Stimulated activated CD8-positive, alpha-beta memory T cell treated with anti-CD3 and anti-CD28 coated beads, Interleukin-12 subunit alpha, Interleukin-12 subunit beta, amount 100 ng/mL, for 24 hours (primary cell): ENCODE data around the gene NUBPL.
"Not testable (repeated sequence)": the region's sequence is repeated elsewhere in the genome, so short reads cannot be mapped to it uniquely, and the experiment has no call there.

Experiments
- DNase-seq: peaks from one replicate; pipeline ENCODE4 v3.0.0-alpha.2; 2020; ENCODE audit errors: extremely low read depth

Gene NUBPL

GRCh38 chr14:31811693-31812628 lies 250.8 kb downstream of the NUBPL start:
- DNase-seq: not testable (repeated sequence)

- not testable (repeated sequence) for DNase-seq
These were observed 252.7 kb downstream of the NUBPL start for GRCh38 chr14:31813724-31814490.

- no peak for DNase-seq
These were observed 258.1 kb downstream of the NUBPL start for GRCh38 chr14:31819281-31819680.

GRCh38 chr14:31825459-31825858 lies 264.3 kb downstream of the NUBPL start:
- DNase-seq: no peak

DNA sequence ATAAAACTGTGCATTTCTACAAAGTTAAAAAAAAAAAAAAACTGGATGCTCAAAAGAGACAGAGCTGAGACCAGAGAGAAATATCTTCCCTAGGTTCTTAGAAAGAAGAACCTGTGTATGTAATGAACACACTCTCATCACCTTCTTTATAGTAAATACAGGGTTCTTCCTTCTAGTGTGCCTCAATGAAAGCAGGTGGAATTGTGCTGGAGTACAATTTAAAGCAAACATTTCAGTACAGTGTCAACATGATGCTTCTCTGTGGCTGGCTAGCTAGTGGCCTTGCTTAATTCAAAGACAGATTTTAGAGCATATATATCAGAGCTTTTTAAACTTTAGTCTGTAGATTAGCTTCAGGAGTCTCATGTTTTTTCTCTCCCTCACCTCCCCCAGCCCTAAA lies 266.1 kb downstream of the NUBPL start:
- no peak for DNase-seq

GRCh38 chr14:31828946-31829868 lies 268.0 kb downstream of the NUBPL start:
- no peak for DNase-seq

- no peak for DNase-seq
These were observed 273.4 kb downstream of the NUBPL start for GRCh38 chr14:31834616-31835015.

- DNase-seq: no peak
These were observed 273.8 kb downstream of the NUBPL start for GRCh38 chr14:31835049-31835448.

DNA sequence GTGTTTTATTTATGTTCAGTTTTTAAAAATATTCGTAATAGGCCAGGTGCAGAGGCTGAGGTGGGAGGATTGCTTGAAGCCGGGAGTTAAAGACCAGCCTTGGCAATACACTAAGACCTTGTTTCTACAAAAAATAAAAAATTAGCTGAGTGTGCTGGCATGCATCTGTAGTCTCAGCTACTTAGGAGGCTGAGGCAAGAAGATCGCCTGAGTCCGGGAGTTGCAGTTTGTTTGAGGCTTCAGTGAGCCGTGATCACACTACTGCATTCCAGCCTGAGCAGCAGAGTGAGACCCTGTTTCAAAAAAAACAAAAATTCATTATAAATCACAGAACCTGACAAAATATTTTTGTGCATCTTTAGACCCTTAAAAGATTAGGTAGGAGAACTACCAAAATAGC lies 275.8 kb downstream of the NUBPL start:
- no peak for DNase-seq

DNA sequence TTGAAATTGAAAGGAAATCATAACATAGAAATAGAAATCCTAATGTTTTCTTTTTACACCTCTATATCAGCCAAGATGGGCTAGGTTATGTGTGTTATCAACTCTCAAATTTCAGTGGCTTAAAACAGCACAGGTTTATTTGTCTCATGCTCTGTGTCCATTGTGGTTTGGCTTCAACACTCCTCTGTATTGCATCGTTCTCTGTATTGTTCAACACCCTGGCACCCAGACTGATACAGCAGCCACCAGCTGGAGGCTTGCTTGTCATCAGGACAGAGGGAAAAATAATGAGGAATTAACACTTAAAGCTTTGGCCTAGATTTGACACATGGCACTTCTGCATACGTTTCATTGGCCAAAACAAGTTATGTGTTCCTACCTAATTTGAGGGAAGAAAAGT lies 281.7 kb downstream of the NUBPL start:
- DNase-seq: no peak

- no peak for DNase-seq
These were observed 282.3 kb downstream of the NUBPL start for GRCh38 chr14:31843361-31844091.

GRCh38 chr14:31854508-31855075 lies 293.4 kb downstream of the NUBPL start:
- DNase-seq: no peak

GRCh38 chr14:31855262-31855661 lies 294.1 kb downstream of the NUBPL start:
- no peak for DNase-seq

GRCh38 chr14:31856003-31856402 lies 294.8 kb downstream of the NUBPL start:
- DNase-seq: not testable (repeated sequence)

GRCh38 chr14:31858868-31859267 lies 297.7 kb downstream of the NUBPL start:
- no peak for DNase-seq

DNA sequence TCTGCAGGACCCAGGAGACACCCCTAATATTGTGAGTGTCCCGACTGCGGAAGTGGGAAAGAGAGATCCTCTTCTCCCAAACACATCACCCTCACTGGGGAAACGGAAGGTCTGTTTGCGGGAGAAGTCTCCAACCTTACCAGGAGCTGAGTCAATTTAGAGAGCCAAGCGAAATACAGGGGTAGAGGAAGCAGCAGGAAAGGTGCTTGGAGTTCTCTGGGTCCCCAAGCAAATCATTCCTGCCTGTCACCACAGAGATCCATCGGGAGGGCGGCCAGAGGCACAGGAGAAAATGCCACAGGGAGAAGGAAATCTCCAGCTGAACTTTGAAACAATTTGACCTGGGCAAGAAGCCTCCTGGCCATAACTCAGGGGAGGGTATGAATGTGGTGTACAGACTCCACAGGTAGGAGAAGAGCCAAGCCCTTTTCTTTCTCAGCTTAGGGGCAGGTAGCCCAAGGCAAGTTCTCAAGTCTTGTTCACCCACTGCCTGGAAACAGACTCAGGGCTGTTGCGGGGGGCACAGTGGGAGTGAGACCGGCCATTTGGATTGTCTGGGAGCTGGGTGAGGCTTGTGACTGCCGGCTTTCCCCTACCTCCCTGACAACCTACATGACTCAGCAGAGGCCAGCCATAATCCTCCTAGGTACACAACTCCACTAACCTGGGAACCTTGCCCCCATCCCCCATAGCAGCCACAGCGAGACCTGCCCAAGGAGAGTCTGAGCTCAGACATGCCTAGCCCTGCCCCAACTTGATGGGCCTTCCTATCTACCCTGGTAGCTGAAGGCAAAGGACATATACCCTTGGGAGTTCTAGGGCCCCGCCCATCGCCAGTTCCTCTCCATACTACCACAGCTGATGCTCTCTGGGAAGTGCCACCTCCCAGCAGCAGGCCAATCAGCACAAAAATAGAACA lies 304.0 kb downstream of the NUBPL start:
- DNase-seq: no peak

GRCh38 chr14:31867570-31867969 lies 306.4 kb downstream of the NUBPL start:
- DNase-seq: no peak

GRCh38 chr14:31868096-31868495 lies 306.9 kb downstream of the NUBPL start:
- not testable (repeated sequence) for DNase-seq

DNA sequence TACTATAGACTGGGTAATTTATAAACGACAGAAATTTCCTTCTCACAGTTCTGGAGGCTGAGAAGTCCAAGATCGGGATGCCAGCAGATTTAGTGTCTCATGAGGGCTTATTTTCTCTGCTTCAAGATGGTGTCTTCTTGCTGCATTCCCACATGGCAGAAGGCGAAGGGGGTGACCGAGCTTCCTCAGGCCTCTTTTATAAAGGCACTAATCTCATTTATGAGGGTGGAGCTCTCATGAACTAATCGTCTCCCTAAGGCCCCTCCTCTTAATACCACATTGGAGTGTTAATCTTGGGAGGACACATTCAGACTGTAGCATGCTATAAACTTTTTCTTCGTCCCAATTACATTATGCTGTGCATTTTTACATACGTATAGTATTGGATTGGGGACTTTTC lies 315.5 kb downstream of the NUBPL start:
- DNase-seq: no peak
